H1 (cell line): Measurements from ENCODE around the gene PTPN5.

Experiments used
- EZH2 ChIP-seq: fragments of 200-600 bp; sonication (generic); IDR thresholded peaks from 2 replicates; pipeline ENCODE4 v1.7.1; 2012; ENCODE audit warnings: low read depth, mild to moderate bottlenecking, moderate library complexity, low read length, inconsistent platforms; ENCODE audit not compliant: severe bottlenecking
- HDAC2 ChIP-seq, 2 experiments: fragments of 300-600 bp in 1 of 2; sonication (generic) in 1 of 2; IDR thresholded peaks; 2 replicates each; pipeline ENCODE4 v1.6.1; 2011 to 2012; ENCODE audit warnings: low read depth in 2 of 2, low read length in 2 of 2, mild to moderate bottlenecking in 2 of 2, moderate library complexity in 2 of 2, borderline replicate concordance in 1 of 2, inconsistent platforms in 1 of 2
- JUND ChIP-seq: IDR thresholded peaks from 2 replicates; pipeline ENCODE4 v1.6.1; 2011; ENCODE audit warnings: mild to moderate bottlenecking, improper control_type of control experiment, low read length
- POLR2A ChIP-seq, 2 experiments: IDR thresholded peaks; 1 replicate in 1 of 2; 2 replicates in 1 of 2; pipeline ENCODE4 v1.6.1; 2011; ENCODE audit warnings: low read depth in 2 of 2, low read length in 2 of 2, mild to moderate bottlenecking in 2 of 2; ENCODE audit errors: control extremely low read depth in 1 of 2
- RAD21 ChIP-seq, 2 experiments: IDR thresholded peaks in 1 of 2; conservative IDR thresholded peaks in 1 of 2; 2 replicates each; pipeline ENCODE4 v1.6.1; 2011; ENCODE audit warnings: low read depth in 2 of 2, low read length in 2 of 2, improper control_type of control experiment in 1 of 2, inconsistent platforms in 1 of 2, mild to moderate bottlenecking in 1 of 2, moderate library complexity in 1 of 2
- SP4 ChIP-seq: IDR thresholded peaks from 2 replicates; pipeline ENCODE4 v1.6.1; 2012; ENCODE audit warnings: low read length, inconsistent platforms
- TAF1 ChIP-seq: IDR thresholded peaks from 2 replicates; pipeline ENCODE4 v1.6.1; 2011; ENCODE audit warnings: mild to moderate bottlenecking, low read depth, low read length
- TBP ChIP-seq: IDR thresholded peaks from 2 replicates; pipeline ENCODE4 v1.6.1; 2011; ENCODE audit warnings: low read depth, low read length, improper control_type of control experiment
- YY1 ChIP-seq: IDR thresholded peaks from 2 replicates; pipeline ENCODE4 v1.6.1; 2011; ENCODE audit warnings: low read depth, mild to moderate bottlenecking, low read length
- TF ChIP-seq, protein P1 (sequence below), 3 experiments: IDR thresholded peaks; 1 replicate in 2 of 3; 2 replicates in 1 of 3; pipeline versions ENCODE4 v1.5.1 to v1.6.1; 2011; ENCODE audit warnings: low read length in 3 of 3, mild to moderate bottlenecking in 3 of 3, inconsistent platforms in 2 of 3, low read depth in 1 of 3, moderate library complexity in 1 of 3; ENCODE audit not compliant: insufficient read depth in 1 of 3; ENCODE audit errors: control extremely low read depth in 1 of 3
- TF ChIP-seq, protein P2 (sequence below): IDR thresholded peaks from 2 replicates; pipeline ENCODE4 v1.6.1; 2012; ENCODE audit warnings: inconsistent platforms
- TF ChIP-seq, protein P3 (sequence below): IDR thresholded peaks from 2 replicates; pipeline ENCODE4 v1.6.1; 2012; ENCODE audit warnings: low read length, inconsistent platforms

DNA sequence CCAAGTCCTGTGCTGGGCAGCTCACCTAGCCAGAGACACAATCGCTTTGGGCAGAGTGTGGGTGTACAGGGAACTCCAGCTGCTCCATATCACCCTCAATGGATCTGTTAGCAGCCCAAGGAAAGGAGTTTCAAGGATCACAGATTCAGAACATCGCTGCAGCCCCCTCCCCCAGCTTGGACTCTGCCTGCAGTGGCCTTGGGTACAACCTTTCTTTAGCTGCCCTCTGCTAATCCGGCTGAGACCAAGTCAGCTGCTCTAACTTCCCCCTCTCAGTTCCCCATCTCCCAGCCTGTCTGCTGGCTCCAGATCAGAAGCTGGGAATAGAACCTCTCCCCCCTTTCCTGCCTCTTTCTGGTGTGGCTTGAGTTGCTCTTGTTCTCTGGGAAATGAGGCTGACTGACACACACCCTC, 91.7 kb downstream of the PTPN5 start:
- no peak for TF ChIP-seq EZH2
- TF ChIP-seq POLR2A (IDR thresholded peaks at IDR 0.05; ENCODE audit: control extremely low read depth in 1 of 2, low read depth in 2 of 2, low read length in 2 of 2), result no peak
- TF ChIP-seq, protein P1, sequence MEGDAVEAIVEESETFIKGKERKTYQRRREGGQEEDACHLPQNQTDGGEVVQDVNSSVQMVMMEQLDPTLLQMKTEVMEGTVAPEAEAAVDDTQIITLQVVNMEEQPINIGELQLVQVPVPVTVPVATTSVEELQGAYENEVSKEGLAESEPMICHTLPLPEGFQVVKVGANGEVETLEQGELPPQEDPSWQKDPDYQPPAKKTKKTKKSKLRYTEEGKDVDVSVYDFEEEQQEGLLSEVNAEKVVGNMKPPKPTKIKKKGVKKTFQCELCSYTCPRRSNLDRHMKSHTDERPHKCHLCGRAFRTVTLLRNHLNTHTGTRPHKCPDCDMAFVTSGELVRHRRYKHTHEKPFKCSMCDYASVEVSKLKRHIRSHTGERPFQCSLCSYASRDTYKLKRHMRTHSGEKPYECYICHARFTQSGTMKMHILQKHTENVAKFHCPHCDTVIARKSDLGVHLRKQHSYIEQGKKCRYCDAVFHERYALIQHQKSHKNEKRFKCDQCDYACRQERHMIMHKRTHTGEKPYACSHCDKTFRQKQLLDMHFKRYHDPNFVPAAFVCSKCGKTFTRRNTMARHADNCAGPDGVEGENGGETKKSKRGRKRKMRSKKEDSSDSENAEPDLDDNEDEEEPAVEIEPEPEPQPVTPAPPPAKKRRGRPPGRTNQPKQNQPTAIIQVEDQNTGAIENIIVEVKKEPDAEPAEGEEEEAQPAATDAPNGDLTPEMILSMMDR (IDR thresholded peaks at IDR 0.05; ENCODE audit: control extremely low read depth in 1 of 3, insufficient read depth in 1 of 3, low read depth in 1 of 3, low read length in 3 of 3), result no peak
- no peak for TF ChIP-seq HDAC2 (IDR thresholded peaks at IDR 0.05; ENCODE audit: borderline replicate concordance in 1 of 2, low read depth in 2 of 2, low read length in 2 of 2)
- TF ChIP-seq, protein P2, sequence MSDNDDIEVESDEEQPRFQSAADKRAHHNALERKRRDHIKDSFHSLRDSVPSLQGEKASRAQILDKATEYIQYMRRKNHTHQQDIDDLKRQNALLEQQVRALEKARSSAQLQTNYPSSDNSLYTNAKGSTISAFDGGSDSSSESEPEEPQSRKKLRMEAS, result no peak
- TF ChIP-seq TBP, result no peak
- no peak for TF ChIP-seq YY1
- TF ChIP-seq, protein P3, sequence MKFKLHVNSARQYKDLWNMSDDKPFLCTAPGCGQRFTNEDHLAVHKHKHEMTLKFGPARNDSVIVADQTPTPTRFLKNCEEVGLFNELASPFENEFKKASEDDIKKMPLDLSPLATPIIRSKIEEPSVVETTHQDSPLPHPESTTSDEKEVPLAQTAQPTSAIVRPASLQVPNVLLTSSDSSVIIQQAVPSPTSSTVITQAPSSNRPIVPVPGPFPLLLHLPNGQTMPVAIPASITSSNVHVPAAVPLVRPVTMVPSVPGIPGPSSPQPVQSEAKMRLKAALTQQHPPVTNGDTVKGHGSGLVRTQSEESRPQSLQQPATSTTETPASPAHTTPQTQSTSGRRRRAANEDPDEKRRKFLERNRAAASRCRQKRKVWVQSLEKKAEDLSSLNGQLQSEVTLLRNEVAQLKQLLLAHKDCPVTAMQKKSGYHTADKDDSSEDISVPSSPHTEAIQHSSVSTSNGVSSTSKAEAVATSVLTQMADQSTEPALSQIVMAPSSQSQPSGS, result no peak
- no peak for TF ChIP-seq SP4
- no peak for TF ChIP-seq TAF1
- TF ChIP-seq JUND, result no peak
- TF ChIP-seq RAD21 (IDR thresholded peaks at IDR 0.05 in 1 of 2, conservative IDR thresholded peaks at IDR 0.05 in 1 of 2; ENCODE audit: low read depth in 2 of 2, low read length in 2 of 2), result no peak
